H1 (cell line): ENCODE data around the gene EXD3. TPM values are rescaled to one million over a fixed set of nuclear protein-coding genes. Genes with fewer than 3 reads are reported as not detected.
A peak's percentile ranks its signal among the peaks of the same experiment; 100 is the strongest.

Experiments used
- CTCF ChIA-PET: fragments of 300-600 bp; sonication (Branson Sonifier 250); formaldehyde crosslinking; loops from one replicate; lab custom pipeline; 2021; ENCODE audit not compliant: partially characterized antibody; lab: Charles Lee
- POLR2A ChIA-PET: fragments of 300-600 bp; sonication (Branson Sonifier 250); formaldehyde crosslinking; loops from one replicate; lab custom pipeline; 2021; ENCODE audit warnings: inconsistent platforms; ENCODE audit not compliant: partially characterized antibody; lab: Charles Lee
- DNase-seq, 2 experiments: peaks; one replicate each; pipeline versions ENCODE4 v3.0.0 to v3.0.0-alpha.2; 2010 to 2022; ENCODE audit warnings: low spot score in 2 of 2, low read depth in 1 of 2, mixed read lengths in 1 of 2
- FAIRE-seq: peaks from 2 replicates; lab custom pipeline; 2011; peaks lifted over from hg19 to GRCh38; lab: Jason Lieb, UNC
- H2AFZ ChIP-seq: 2 replicates; pipeline ENCODE4 v1.8.1; 2012; ENCODE audit warnings: low read length, inconsistent platforms
- H2AK5ac ChIP-seq: 2 replicates; pipeline ENCODE4 v1.6.1; 2013; ENCODE audit warnings: low read depth, low read length
- H2BK120ac ChIP-seq: replicated peaks from 2 replicates; pipeline ENCODE3; 2013; ENCODE audit warnings: low read depth, low read length, inconsistent platforms
- H2BK12ac ChIP-seq: 2 replicates; pipeline ENCODE4 v1.6.1; 2013; ENCODE audit warnings: low read depth, low read length
- H2BK15ac ChIP-seq: 2 replicates; pipeline ENCODE4 v1.6.1; 2013; ENCODE audit warnings: low read length
- H2BK20ac ChIP-seq: 2 replicates; pipeline ENCODE4 v1.6.1; 2013; ENCODE audit warnings: low read length
- H2BK5ac ChIP-seq: 2 replicates; pipeline ENCODE4 v1.6.1; 2013; ENCODE audit warnings: low read depth, low read length
- H3K14ac ChIP-seq: 2 replicates; pipeline ENCODE4 v1.6.1; 2013; ENCODE audit warnings: inconsistent platforms; ENCODE audit not compliant: insufficient read length
- H3K18ac ChIP-seq: 2 replicates; pipeline ENCODE4 v1.6.1; 2013; ENCODE audit warnings: low read length; ENCODE audit errors: extremely low read depth
- H3K23ac ChIP-seq: 2 replicates; pipeline ENCODE4 v1.6.1; 2013; ENCODE audit warnings: inconsistent platforms; ENCODE audit not compliant: insufficient read length
- H3K23me2 ChIP-seq: 2 replicates; pipeline ENCODE4 v1.6.1; 2013; ENCODE audit warnings: low read depth, low read length
- H3K27ac ChIP-seq: 2 replicates; pipeline ENCODE4 v1.6.1; 2011; ENCODE audit warnings: low read depth, low read length, inconsistent platforms
- H3K27me3 ChIP-seq, 4 experiments: replicated peaks in 1 of 4; 1 replicate in 1 of 4; 2 replicates in 3 of 4; pipeline versions ENCODE4 v1.6.1 to v1.8.1; 2011 to 2013; ENCODE audit warnings: low read length in 3 of 4, mild to moderate bottlenecking in 3 of 4, inconsistent platforms in 2 of 4, mixed read lengths in 2 of 4, moderate library complexity in 1 of 4; ENCODE audit not compliant: control insufficient read depth in 3 of 4, insufficient read depth in 3 of 4; ENCODE audit errors: extremely low read depth in 1 of 4
- H3K36me3 ChIP-seq, 4 experiments: 2 replicates each; pipeline versions ENCODE4 v1.6.1 to v1.8.1; 2011 to 2013; ENCODE audit warnings: mild to moderate bottlenecking in 4 of 4, low read length in 3 of 4, moderate library complexity in 2 of 4, control low read depth in 1 of 4, inconsistent platforms in 1 of 4; ENCODE audit not compliant: insufficient read depth in 4 of 4, control insufficient read depth in 2 of 4
- H3K4ac ChIP-seq: replicated peaks from 2 replicates; pipeline ENCODE3; 2013; ENCODE audit warnings: low read length, low read depth, mixed read lengths, inconsistent platforms; ENCODE audit not compliant: insufficient read length
- H3K4me1 ChIP-seq, 4 experiments: replicated peaks in 1 of 4; 1 replicate in 1 of 4; 2 replicates in 3 of 4; pipeline versions ENCODE4 v1.6.1 to v1.8.1; 2011 to 2013; ENCODE audit warnings: low read length in 3 of 4, inconsistent platforms in 2 of 4, mixed read lengths in 1 of 4; ENCODE audit not compliant: insufficient read depth in 4 of 4, control insufficient read depth in 3 of 4
- H3K4me2 ChIP-seq, 2 experiments: 2 replicates each; pipeline versions ENCODE4 v1.6.1 to v1.8.1; 2011 to 2013; ENCODE audit warnings: low read depth in 2 of 2, low read length in 2 of 2, control low read depth in 1 of 2, inconsistent platforms in 1 of 2, mild to moderate bottlenecking in 1 of 2; ENCODE audit not compliant: insufficient read depth in 1 of 2
- H3K4me3 ChIP-seq, 4 experiments: fragments of 200-600, 300-600 bp in 1 of 4; sonication (generic), shearing (Covaris generic), sonication (Bioruptor Twin) in 1 of 4; 2 replicates each; pipeline versions ENCODE4 v1.5.1 to v1.8.1; 2011 to 2016; ENCODE audit warnings: low read length in 4 of 4, low read depth in 3 of 4, control low read depth in 2 of 4, inconsistent platforms in 2 of 4, mild to moderate bottlenecking in 2 of 4, mixed read lengths in 1 of 4, moderate library complexity in 1 of 4; ENCODE audit not compliant: insufficient read depth in 2 of 4; ENCODE audit errors: extremely low read depth in 1 of 4
- H3K56ac ChIP-seq: replicated peaks from 2 replicates; pipeline ENCODE3; 2013; ENCODE audit warnings: low read depth, mild to moderate bottlenecking, mixed read lengths, low read length, inconsistent platforms; ENCODE audit not compliant: insufficient read length
- H3K79me1 ChIP-seq: 2 replicates; pipeline ENCODE4 v1.6.1; 2013; ENCODE audit warnings: low read depth, low read length, control low read depth
- H3K79me2 ChIP-seq, 2 experiments: 2 replicates each; pipeline versions ENCODE4 v1.6.1 to v1.8.1; 2012 to 2013; ENCODE audit warnings: low read length in 2 of 2, mild to moderate bottlenecking in 2 of 2, inconsistent platforms in 1 of 2; ENCODE audit not compliant: insufficient read depth in 2 of 2, control insufficient read depth in 1 of 2
- H3K9ac ChIP-seq, 4 experiments: replicated peaks in 1 of 4; 1 replicate in 1 of 4; 2 replicates in 3 of 4; pipeline versions ENCODE4 v1.6.1 to v1.8.1; 2011 to 2013; ENCODE audit warnings: low read depth in 3 of 4, low read length in 3 of 4, control low read depth in 2 of 4, mild to moderate bottlenecking in 2 of 4, moderate library complexity in 2 of 4, inconsistent platforms in 1 of 4; ENCODE audit errors: extremely low read depth in 1 of 4
- H3K9me3 ChIP-seq, 2 experiments: 2 replicates each; pipeline versions ENCODE4 v1.6.1 to v1.8.1; 2012 to 2013; ENCODE audit warnings: mild to moderate bottlenecking in 2 of 2, moderate library complexity in 2 of 2, control low read depth in 1 of 2, inconsistent platforms in 1 of 2, low read depth in 1 of 2, low read length in 1 of 2, mixed read lengths in 1 of 2; ENCODE audit not compliant: insufficient read depth in 2 of 2
- H4K20me1 ChIP-seq, 2 experiments: replicated peaks in 1 of 2; 2 replicates each; pipeline versions ENCODE3 to v1.8.1; 2011 to 2013; ENCODE audit warnings: inconsistent platforms in 2 of 2, low read length in 2 of 2, mild to moderate bottlenecking in 1 of 2; ENCODE audit not compliant: insufficient read depth in 2 of 2, control insufficient read depth in 1 of 2
- H4K5ac ChIP-seq: 2 replicates; pipeline ENCODE4 v1.6.1; 2013; ENCODE audit warnings: low read length, low read depth, mixed read lengths, inconsistent platforms; ENCODE audit not compliant: insufficient read length
- H4K8ac ChIP-seq: 2 replicates; pipeline ENCODE4 v1.8.0; 2013; ENCODE audit warnings: mild to moderate bottlenecking, moderate library complexity, low read length, inconsistent platforms; ENCODE audit not compliant: insufficient read depth; ENCODE audit errors: extremely low read depth
- H4K91ac ChIP-seq: replicated peaks from 2 replicates; pipeline ENCODE3; 2013; ENCODE audit warnings: low read length, mixed read lengths, inconsistent platforms; ENCODE audit not compliant: insufficient read length
- CREB1 ChIP-seq: IDR thresholded peaks from 2 replicates; pipeline ENCODE4 v1.6.1; 2012; ENCODE audit warnings: inconsistent platforms
- JUN ChIP-seq: IDR thresholded peaks from 2 replicates; pipeline ENCODE4 v1.6.1; 2011; ENCODE audit warnings: low read depth, mild to moderate bottlenecking, improper control_type of control experiment, low read length
- TAF1 ChIP-seq: IDR thresholded peaks from 2 replicates; pipeline ENCODE4 v1.6.1; 2011; ENCODE audit warnings: mild to moderate bottlenecking, low read depth, low read length
- WGBS, 2 experiments: shearing (Covaris generic) in 1 of 2; methylation state at CpG; one replicate each; pipeline versions ENCODE4 v1.1.6 to v1.1.7; 2013 to 2015; ENCODE audit warnings: low lambda C conversion rate in 2 of 2, mixed read lengths in 2 of 2, inconsistent platforms in 1 of 2, low coverage in 1 of 2, missing lambda C conversion rate in 1 of 2; ENCODE audit not compliant: insufficient replicate concordance in 2 of 2, insufficient coverage in 1 of 2, insufficient read length in 1 of 2; ENCODE audit errors: extremely low coverage in 1 of 2, missing lambda C conversion rate in 1 of 2; 5-methylcytosine and 5-hydroxymethylcytosine counted together
- polyA plus RNA-seq, 7 experiments: library from polyadenylated mRNA; depleted of rRNA in 3 of 7; stranded (reverse) in 5 of 7; unstranded in 2 of 7; fragments of >200 nt in 5 of 7; fragments of 200-250 nt in 2 of 7; gene quantifications; 1 replicate in 5 of 7; 2 replicates in 1 of 7; 4 replicates in 1 of 7; pipeline versions ENCODE4 v1.2.1 to v1.2.3, GENCODE V29; 2011 to 2013; ENCODE audit warnings: missing spikeins in 2 of 7, mixed read lengths in 2 of 7
- total RNA-seq: library from RNA; stranded (reverse); fragmentation: NEBNext Ultra II Directional; extraction: Animal tissue kit (Norgen Biotek cat#: 25700); gene quantifications from 2 replicates; pipeline ENCODE4 v1.2.1, GENCODE V29; 2021

The EXD3 gene
- total and polyA plus RNA-seq, 2 of the 8 experiments (the other 6 are each of a cell fraction or from before 2014, with no cell fraction given): 7.2 to 9.4 TPM

GRCh38 chr9:137293482-137294090, 129.4 kb downstream of the EXD3 start:
- H3K4me2 ChIP-seq: no peak overlapping the region
- H3K18ac ChIP-seq: no peak overlapping the region
- 0 out of 2 replicates have a peak overlapping the region, but pooled peaks have one; percentile 24 for H2BK5ac ChIP-seq
- no peak overlapping the region for H3K14ac ChIP-seq
- no peak overlapping the region for H3K4me3 ChIP-seq
- DNase-seq (no peak), FAIRE-seq (no peak)
- POLR2A ChIA-PET: interaction anchor here (1.1 to 1.8 kb wide), 2 partner anchors 12 to 16 kb away, joined by 3 to 5 read pairs; partner anchors contain the start of gene TOR4A
- H2BK120ac ChIP-seq: no peak overlapping the region
- TF ChIP-seq CREB1: no peak
- no peak for TF ChIP-seq JUN
- TF ChIP-seq TAF1: no peak
- H2BK20ac ChIP-seq: no peak overlapping the region
- H4K8ac ChIP-seq: no peak overlapping the region
- H3K23ac ChIP-seq: no peak overlapping the region
- H4K20me1 ChIP-seq: peaks cover 3 to 4% of the 10 kb centered on the region in 2 experiments
- CTCF ChIA-PET: interaction anchor here (0.8 to 2.7 kb wide), 9 partner anchors 10 to 258 kb away, joined by 3 to 7 read pairs (median 3); no protein-coding TSS in a partner anchor
- no peak overlapping the region for H3K27ac ChIP-seq
- H4K5ac ChIP-seq: no peak overlapping the region
- WGBS, 2 experiments: 91% methylated on average over 29 of the region's 29 CpGs; no CpG with 5 or more reads in 1 of the 2 experiments
- H3K4me1 ChIP-seq: peaks cover 3 to 18% (median 16%) of the 10 kb centered on the region in 4 experiments
- H2BK12ac ChIP-seq: peak overlapping the region; percentile 88; the same call in 1 of the 2 replicates
- H3K79me1 ChIP-seq: no peaks in the 10 kb centered on the region
- peaks cover 4% of the 10 kb centered on the region; the same call in 1 of the 2 replicates for H3K23me2 ChIP-seq
- H3K9ac ChIP-seq: no peak overlapping the region
- peak overlapping the region; percentile 53; the same call in 1 of the 2 replicates for H2AK5ac ChIP-seq
- H3K4ac ChIP-seq: no peak overlapping the region
- peak overlapping the region; percentile 40; the same call in 1 of the 2 replicates for H2BK15ac ChIP-seq
- H3K56ac ChIP-seq: no peak overlapping the region
- H4K91ac ChIP-seq: no peak overlapping the region
- no peak overlapping the region for H2AFZ ChIP-seq
- no peaks in the 10 kb centered on the region for H3K79me2 ChIP-seq
- peaks cover 0 to 4% of the 10 kb centered on the region in 2 experiments; a peak in 2 of 4 replicates for H3K9me3 ChIP-seq
- H3K36me3 ChIP-seq: no peaks in the 10 kb centered on the region
- H3K27me3 ChIP-seq: peaks cover 0 to 24% (median 12%) of the 10 kb centered on the region in 4 experiments; a peak in 5 of 7 replicates
